ENCODE measurements around the gene SLC19A2.

Gene SLC19A2

DNA sequence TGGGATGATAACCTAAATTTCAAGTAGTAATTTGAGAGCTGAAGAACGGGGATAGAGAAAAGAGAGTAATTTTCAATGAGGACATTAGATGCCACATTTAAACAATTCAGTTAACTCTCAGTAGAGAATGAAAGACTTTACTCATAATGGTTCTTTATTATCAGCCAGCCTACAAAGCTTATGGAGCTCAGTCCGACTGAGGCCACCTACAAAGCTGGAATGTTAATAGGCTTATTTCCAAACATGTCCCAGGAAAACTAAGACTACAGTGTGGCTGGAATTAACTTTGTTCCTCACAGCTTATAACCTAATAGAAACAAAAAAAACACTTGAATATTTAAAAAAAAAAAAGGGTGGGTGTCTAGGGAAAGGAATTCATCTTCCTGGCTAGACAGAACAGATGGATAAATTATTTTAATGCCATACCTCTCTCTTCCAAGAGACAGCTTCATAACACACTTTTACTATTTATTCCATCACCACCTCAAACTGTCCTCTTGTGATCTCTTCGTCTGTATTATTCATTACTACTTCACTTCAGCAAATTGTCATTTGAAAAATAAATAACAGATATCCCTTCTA lies 9.8 kb downstream of the SLC19A2 start:
- in situ Hi-C loops (cut with MboI; ENCODE audit: low sequenced_read_pairs) = no loop called here

DNA sequence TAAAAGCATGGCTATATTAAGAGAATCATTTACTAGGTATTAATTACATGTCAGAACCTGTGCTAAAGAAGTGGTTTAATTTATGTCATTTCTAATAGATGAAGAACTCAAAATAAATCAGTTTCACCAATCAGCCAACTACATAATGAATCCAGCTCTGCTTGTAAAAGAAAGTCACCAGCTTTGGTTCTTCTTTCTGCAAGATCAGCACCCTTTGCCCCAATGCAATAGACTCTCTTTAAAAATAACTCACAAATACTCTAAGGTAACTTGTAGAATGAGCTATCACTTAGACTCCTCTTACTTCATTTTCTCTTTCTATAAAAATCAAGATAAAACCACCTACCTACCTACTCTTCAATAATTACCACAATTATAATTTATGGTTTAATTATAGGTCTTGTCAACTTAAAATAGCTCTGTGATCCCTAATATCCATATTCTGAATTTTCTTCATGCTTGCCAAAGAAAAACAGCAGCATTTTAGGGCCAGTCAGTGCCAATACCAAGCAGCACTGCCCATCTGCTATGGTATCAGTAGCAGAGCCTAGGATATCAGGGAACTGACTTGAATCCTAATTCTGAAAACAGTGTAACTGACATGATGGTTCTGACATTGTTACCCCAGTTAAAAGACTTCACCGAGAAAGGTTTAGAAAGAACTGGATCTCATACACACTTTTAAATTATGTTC lies 11.3 kb downstream of the SLC19A2 start:
- in situ Hi-C loops (cut with MboI; ENCODE audit: low sequenced_read_pairs) = no loop called here

DNA sequence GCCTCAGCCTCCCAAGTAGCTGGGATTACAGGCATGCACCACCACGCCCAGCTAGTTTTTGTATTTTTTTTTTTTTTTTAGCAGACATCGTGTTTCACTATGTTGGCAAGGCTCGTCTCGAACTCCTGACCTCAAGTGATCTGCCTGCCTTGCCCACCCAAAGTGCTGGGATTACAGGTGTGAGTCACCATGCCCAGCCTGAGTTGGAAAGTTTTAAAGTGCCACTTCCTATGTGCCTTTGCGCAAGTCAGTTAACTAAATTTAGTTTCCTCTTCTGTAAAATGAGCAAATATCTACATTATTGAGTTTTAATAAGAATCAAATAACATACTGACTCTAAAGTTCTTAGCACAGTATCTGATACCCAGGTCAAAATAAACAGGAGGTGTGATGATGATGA lies 12.4 kb downstream of the SLC19A2 start:
- in situ Hi-C loops (cut with MboI; ENCODE audit: low sequenced_read_pairs) = no loop called here

DNA sequence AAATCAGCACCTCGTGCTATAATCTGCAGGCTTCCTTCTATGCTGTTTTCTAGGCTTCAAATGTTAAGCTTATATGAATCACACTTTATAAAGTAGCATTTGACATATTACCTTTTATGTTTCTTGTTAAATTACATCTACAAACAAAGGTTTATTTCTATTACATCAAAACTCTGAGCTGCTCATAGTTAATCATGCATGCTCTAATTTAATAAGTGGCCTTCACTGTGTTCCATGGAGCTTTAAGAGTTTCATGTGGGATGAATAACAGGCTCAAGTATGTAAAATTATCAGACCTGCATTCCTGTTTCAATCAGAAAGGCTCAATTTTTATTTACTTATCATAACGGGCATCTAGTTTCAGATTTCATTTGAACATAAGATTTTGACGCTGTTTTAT lies 13.0 kb downstream of the SLC19A2 start:
- in situ Hi-C loops (cut with MboI; ENCODE audit: low sequenced_read_pairs) = no loop called here

DNA sequence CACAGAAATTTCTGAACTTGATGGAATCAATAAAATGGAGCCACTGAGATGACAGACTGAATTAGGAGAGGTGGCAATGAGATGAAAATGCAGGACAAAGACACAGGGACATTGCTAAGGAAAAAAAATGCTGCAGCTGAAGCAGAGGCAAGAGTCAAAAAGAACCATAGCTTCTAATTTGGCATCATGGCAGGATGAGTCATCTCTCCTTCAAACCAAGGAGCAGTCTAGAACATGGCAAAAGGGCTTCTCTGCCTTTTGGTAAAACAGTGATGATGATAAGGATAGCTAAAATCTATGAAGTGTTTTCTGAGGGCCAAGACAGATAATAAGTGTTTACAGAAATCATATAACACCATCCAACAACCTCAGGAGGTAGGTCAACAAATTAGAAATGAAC lies 16.8 kb downstream of the SLC19A2 start:
- in situ Hi-C loops (cut with MboI; ENCODE audit: low sequenced_read_pairs) = no loop called here

DNA sequence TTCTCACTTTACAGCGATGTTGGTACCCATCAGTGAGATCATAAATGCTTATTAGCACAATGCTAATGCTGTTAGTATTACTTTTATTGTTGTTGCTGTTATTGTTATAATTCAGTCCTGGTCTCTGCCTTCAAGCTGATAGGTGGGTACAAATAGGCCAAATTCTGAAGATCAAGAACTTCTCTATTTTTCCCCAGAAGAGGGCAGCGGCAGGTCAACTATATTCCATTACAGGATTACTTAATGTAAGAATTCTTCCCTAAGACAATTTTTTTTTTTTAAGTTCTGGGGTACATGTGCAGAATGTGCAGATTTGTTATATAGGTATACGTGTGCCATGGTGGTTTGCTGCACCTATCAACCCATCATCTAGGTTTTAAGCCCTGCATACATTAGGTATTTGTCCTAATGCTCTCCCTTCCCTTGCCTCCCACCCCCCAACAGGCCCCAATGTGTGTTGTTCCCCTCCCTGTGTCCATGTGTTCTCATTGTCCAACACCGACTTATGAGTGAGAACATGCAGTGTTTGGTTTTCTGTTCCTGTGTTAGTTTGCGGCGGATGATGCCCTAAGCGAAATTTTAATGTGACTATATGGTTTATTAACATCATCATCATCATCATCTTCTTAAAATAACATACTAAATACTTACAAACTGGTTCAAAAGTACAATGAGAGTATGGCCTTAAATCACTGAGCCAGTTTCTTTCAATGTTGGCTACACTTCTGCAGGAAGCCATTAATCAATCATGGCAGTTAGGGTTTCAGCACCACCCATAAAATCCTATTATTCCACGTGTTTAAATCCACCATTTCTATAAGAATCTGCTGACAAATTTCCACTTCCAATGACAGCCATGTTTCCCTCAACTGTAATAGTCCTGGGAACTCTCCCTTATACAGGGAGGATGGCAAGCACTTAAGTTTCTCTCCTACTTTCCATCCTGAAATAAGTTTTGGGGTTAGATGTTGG lies 19.2 kb downstream of the SLC19A2 start:
- in situ Hi-C loops (cut with MboI; ENCODE audit: low sequenced_read_pairs) = no loop called here

DNA sequence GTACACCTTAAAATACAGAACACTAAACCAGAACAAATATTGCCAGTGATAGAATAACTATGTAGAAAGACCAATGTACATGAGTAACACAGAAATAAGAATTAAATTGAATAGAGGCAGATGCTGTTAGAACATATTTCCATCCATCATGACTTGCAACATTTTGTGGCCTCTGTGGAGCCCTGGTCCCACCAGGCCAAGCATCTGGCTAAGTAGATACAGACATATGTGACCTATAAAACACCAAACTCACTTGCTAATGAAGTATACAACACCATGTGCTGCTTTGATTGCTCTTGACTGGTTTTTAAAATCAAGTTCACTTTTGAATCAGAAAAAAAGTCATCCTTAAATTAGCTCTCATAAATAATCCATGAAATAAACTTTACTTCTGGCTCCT lies 20.5 kb downstream of the SLC19A2 start:
- in situ Hi-C loops (cut with MboI; ENCODE audit: low sequenced_read_pairs) = no loop called here

DNA sequence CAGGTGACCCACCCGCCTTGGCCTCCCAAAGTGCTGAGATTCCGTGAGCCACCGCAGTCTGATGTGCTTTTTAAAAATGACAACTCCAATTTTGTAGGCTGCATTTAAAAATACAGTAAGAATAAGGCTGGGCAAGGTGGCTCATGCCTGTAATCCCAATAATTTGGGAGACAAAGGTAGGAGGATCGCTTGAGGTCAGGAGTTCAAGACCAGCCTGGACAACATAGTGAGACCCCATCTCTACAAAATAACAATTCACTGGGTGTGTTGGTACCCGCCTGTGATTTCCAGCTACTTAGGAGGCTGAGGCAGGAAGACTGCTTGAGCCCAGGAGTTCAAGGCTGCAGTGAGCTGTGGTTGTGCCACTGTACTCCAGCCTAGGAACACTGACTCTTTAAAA lies 23.4 kb downstream of the SLC19A2 start:
- in situ Hi-C loops (cut with MboI; ENCODE audit: low sequenced_read_pairs) = no loop called here

DNA sequence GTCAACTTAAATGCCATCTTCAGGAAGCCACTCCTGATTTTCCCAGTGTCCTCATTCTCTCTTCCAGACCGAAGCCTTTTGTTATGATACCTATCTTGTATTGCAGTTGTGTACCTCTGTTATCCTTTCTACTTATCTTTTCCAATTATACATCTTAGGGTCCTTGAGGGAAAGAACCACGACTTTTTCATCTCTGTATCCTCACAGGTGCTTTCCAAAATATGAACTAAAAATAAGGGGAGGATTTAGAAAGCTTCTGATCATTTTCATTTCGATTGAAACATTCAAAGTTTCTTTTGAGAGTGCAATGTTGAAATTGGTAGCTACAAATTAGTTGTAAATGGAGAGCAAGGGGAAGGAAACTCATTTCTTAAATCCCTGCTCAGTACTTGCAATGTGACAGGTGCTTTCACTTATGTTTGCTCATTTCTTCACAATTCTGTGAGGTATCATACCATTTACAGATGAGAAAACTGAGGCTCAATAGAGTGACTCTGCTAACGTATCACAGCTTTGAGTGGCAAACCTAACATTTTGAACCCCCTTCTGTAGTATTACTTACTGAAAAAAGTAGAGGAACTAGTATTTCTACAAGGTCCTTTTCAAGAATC lies 24.2 kb downstream of the SLC19A2 start:
- in situ Hi-C loops (cut with MboI; ENCODE audit: low sequenced_read_pairs) = no loop called here

DNA sequence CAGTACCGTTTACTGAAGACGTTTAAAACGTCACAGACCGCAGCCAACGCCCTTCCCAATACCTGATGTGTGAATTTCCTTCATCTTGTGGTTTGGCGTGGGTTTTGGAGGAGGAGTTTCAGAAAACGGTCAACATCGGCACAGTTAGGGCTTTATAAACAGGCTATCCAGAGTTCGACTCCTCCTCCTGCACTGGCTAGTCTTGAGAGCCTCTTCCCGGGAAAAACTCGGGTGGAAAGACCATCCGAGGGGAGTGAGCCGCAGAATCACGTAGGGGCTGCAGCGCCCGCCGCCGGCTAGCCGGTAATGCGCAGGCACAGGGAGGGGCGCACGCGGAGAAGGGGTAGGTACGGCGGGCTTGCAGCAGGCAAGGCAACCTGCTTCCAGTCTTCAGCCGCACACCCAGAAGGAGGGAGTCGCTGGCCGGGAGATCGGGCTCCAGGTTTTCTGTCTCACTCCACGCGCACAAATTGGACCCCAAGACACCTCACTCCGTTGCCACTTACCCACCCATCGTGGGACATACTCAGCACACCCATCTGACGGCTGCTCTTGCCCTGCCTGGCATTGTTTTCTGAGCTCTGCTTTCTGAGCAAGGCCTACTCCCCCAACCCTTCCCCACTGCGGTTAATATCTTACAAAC lies 25.4 kb downstream of the SLC19A2 start:
- in situ Hi-C loops (cut with MboI; ENCODE audit: low sequenced_read_pairs) = no loop called here

DNA sequence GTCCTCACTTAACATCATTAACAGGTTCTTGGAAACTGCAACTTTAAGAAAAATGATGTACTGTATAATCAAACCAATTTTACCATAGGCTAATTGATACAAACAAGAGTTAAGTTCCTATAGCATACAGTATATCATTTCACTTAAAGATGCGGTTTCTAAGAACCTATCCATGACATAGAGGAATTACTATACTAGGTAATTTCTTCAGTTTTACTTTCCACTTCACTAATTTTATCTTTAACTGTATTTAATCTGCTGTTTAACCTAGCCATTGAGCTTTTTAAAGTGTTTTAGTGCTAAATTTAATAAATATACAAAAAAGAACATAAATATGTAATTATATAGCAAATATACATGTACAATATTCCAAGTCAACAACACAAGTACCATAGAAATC lies 28.3 kb downstream of the SLC19A2 start:
- in situ Hi-C loops (cut with MboI; ENCODE audit: low sequenced_read_pairs) = no loop called here

DNA sequence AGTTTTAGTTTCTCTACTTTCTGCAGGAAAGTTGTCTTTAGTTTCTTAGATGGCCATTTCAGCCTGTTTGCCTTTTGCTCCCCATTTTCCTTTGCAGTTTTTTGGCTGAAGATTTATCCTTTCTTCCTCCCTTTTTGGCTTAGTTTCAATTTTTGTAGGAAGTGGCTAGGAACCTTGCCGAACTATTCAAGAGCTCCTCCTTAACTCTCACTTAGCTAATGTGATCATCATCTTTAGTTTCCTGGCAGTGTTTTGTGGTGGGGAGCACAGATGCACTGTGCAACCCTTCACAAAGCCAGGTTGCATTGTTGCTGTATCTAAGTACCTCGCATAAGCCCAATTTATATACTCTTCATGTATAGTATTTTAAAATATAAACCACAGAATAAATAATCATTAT lies 29.7 kb downstream of the SLC19A2 start:
- in situ Hi-C loops (cut with MboI; ENCODE audit: low sequenced_read_pairs) = no loop called here

DNA sequence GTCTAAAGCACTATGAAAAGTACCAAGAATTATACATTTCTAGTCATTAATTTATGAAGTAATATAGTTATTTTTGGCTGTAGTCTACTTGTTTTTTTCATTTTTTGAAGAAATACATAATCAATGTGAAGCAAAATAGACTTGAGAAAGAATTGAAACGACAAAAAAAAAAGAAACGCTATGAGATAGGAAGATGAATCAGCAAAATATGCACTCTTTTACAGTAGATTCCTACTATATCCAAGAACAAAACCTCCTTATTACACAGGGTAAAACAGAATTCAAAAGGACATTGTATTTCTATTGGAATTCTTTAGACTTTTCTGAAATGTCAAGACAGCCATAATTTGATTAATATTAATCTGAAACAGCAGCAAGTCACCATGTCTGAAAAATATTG lies 32.8 kb downstream of the SLC19A2 start:
- in situ Hi-C loops (cut with MboI; ENCODE audit: low sequenced_read_pairs) = no loop called here

DNA sequence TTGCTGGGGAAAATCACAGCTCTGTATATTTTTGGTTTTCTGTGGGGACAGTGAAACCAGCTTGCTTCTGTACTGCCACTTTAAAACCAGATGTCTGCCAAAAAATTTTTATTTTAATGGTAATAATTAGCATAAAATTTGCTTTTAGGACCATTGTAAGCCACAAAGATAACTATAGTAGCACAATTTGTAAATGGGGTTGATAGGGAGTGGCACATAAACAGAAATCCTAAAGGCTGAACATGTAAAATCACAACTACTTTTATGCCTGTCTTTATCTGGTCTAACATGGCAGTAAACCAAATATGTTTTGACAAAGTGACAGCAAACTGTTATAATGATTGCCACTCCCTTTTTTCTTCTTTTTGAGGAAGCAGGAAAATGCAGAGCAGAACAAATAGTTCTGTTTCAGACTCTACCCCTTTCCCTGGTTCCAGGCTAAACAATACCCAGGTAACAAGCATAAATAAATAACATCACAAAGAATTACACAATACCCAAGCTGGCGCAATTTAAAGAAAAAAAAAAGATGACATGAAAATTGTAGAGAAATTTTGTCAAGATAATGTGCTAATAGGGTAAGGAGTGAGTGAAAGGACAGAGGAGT lies 34.4 kb downstream of the SLC19A2 start:
- in situ Hi-C loops (cut with MboI; ENCODE audit: low sequenced_read_pairs) = no loop called here

DNA sequence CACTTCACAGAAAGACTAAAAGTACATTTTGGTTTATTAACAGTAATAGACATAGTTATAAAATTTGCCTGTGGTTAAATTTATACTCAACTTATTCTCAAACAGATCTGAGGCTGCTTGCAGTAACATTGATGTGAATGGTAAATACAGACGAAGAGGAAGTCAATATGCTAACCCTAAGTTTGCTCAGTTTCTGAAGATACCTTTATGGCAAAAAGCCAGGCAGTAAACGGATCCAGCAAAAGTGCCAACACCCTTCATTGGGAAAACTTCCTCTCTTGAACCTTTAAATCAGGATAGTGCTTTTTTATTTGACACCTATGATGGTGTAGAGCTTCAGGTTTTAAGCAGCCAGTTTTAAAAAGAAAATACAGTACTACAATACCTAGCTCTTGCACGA lies 41.8 kb downstream of the SLC19A2 start:
- in situ Hi-C loops (cut with MboI; ENCODE audit: low sequenced_read_pairs) = no loop called here

DNA sequence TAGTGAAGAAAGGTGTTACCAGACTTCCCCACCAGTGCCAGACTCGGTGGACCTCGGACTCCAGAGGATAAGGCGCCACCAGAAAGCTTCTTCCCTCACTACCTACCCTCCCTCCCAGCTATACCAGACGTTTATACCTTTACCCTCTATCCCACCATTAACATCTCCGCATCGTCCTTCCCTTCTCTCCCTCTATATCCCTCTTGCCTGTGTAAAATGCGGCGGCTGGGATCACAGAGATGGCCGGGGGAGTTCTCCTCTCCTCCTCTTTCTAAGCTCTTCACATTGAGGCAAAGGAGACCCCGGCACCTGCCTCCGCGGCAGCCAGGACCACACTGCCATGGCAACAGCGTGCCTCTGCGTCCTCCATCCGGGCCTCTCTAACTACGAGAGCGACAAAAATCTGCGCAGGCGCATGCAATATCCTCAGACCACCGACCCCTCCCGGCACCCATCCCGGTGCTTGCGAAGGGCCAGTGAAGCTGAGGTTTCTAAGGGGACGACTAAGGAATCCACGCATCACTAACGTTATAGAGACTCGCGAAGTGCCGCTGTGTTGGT lies 58.6 kb downstream of the SLC19A2 start, which contains the start of gene CCDC181:
CCDC181 (minus strand) TSS at position 394 of the 561 bp plus-strand sequence. CDS start 2,547 bp downstream, outside the sequence.
- in situ Hi-C loops (cut with MboI; ENCODE audit: low sequenced_read_pairs) = no loop called here

DNA sequence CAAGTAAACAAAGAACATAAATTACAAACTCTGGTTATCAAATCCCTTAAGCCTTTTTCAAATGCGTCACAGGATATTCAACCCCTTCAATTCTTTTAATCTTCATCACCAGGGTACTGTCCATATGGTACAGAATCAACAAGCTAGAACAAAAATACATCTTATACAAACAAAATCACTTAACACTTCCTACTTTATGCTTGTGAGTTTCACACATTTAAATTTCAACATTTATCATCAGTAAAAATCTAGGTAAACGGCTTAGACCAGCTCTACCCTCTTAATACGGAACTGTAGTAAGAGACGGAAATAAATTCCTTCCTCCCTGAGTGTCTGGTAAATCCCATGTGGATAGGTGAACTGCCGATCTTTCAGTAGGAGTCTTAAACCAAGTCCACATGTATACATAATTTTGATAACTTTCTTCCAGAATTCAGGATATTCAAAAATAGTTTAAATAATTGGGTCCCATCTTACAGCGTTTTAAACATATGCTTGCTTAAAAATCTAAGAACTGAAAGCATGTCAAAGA lies 59.5 kb downstream of the SLC19A2 start:
- in situ Hi-C loops (cut with MboI; ENCODE audit: low sequenced_read_pairs) = no loop called here

DNA sequence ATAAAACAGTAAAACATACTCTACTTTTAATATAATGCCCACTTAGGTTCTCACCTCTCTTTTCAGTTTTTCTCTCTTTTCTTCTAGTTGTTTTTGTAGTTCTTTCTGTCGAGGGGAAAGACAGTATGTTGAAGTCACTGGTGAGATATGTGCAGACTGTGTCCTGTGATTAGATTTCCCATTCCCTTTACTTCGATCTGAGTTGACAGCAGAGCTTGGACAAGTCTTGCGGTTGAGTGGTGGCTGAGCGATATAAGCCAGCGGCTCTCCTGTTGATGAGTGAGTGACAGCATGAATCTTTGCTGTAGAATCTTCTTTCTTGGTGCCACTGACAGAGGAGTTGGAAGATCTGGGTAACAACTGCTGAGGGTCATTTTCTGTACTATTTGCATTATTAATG lies 64.4 kb downstream of the SLC19A2 start:
- in situ Hi-C loops (cut with MboI; ENCODE audit: low sequenced_read_pairs) = no loop called here

DNA sequence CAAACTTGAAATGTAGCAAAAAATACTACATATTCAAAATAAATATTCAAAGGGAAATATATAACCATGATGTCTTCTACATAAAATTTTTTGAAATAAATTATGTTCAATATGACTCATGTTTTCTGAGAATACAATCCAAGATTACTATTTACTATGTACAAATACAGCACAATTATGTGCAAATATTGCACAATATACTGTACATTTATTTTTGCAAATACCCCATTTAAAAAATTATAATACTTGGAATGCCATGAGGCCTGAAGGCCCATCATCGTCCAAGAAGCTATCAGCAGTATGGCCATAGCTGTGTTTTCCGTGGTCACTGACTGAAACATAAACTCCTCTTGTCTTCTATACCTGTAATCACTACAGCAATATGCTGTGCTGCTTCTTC lies 70.8 kb downstream of the SLC19A2 start:
- in situ Hi-C loops (cut with MboI; ENCODE audit: low sequenced_read_pairs) = no loop called here

All from HL-60/S4 (cell line).